GM12891 (cell line): ENCODE data around the gene PAX7.

ENCODE experiments used
- POLR2A ChIP-seq: IDR thresholded peaks from 2 replicates; pipeline ENCODE4 v1.6.1; 2011; ENCODE audit warnings: low read depth, low read length, control low read depth
- POLR2AphosphoS5 ChIP-seq: IDR thresholded peaks from 2 replicates; pipeline ENCODE4 v1.6.1; 2011; ENCODE audit warnings: low read depth, low read length, control low read depth
- SPI1 ChIP-seq: IDR thresholded peaks from 2 replicates; pipeline ENCODE4 v1.6.1; 2011; ENCODE audit warnings: low read depth, low read length, control low read depth
- TAF1 ChIP-seq: IDR thresholded peaks from 2 replicates; pipeline ENCODE4 v1.6.1; 2011; ENCODE audit warnings: low read depth, low read length, control low read depth

DNA sequence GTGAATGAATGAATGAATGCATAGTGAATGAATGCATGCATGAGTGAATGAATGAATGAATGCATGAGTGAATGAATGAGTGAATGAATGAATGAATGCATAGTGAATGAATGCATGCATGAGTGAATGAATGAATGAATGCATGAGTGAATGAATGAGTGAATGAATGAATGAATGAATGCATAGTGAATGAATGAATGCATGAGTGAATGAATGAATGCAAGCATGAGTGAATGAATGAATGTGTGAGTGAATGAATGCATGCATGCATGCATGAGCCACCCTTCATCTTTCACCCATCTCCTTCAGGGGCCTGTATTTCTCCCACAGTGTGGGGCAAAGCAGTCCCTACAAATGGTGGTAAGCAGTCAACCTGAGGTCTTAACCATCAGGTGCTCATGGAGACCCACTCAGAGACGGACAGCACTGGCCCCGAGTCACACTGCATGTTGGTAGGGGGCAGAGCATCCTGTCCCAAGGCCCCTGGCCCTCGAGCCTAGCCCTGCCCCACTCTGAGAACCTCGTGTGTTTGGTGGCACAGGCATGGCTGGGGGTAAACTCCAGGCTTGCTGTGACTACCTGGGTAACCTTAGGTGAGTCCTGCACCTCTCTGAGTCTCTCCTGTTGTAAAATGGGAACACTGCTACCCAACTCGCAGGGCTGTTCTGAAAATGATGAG is 28.0 kb upstream of the PAX7 start:
- no peak for TF ChIP-seq TAF1
- TF ChIP-seq POLR2A, result no peak
- TF ChIP-seq POLR2AphosphoS5, result no peak
- no peak for TF ChIP-seq SPI1
